NCI-H1105 treated with DMSO at 0.1 percent for 48 hours (cell line): ENCODE measurements around the gene CHCHD1.
A peak's percentile ranks its signal among the peaks of the same experiment; 100 is the strongest.
"Not testable (repeated sequence)": the region's sequence is repeated elsewhere in the genome, so short reads cannot be mapped to it uniquely, and the experiment has no call there.

ENCODE experiments used
- DNase-seq: peaks from one replicate; lab custom pipeline; 2025; lab: John Stamatoyannopoulos, UW

The CHCHD1 gene

GRCh38 chr10:73781879-73782748 lies at the start of gene CHCHD1:
CHCHD1 (plus strand) TSS chr10:73782048; CDS start chr10:73782076, 28 bp downstream.
- peak; percentile 69 for DNase-seq

DNA sequence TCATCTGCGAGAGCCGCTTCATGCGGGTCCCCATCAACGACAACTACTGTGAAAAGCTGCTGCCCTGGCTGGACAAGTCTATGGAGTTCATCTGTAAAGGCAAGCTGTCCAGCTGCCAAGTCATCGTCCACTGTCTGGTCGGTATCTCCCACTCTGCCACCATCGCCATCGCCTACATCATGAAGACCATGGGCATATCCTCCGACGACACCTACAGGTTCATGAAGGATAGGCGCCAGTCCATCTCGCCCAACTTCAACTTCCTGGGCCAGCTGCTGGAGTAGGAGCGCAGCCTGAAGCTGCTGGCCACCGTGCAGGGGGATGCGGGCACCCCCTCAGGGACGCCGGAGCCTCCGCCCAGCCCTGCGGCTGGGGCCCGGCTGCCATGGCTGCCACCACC lies 49.4 kb upstream of the CHCHD1 start:
- no peak for DNase-seq

DNA sequence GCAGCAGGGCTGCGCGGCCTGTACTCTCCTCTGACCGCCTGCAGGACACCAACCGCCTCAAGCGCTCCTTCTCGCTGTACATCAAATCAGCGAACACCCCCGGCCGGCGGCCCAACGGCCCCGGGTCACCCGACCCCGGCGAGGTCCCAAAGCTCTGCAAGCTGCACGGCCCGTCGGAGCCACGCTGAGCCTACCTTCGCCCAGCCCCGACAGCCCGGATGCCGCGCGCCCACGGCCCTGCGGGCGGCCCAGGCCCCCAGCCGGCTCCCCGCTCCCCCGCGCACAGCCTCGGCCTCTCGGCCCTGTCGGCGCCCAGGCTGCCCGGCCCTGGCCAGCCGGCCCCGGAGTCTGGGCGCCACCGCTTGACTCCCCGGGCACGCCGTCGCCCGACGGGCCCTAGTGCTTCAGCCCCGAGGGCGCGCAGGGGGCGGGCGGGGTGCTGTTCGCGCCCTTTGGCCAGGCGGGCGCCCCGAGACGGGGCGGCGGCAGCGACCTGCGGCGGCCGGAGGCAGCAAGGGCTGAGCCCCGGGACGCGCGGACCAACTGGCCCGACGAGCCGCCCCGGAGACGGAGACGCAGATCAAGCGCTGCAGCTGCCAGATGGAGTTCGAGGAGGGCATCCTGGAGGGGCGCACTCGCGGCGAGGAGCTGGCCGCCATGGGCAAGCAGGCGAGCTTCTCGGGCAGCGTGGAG lies 48.8 kb upstream of the CHCHD1 start:
- no peak for DNase-seq

DNA sequence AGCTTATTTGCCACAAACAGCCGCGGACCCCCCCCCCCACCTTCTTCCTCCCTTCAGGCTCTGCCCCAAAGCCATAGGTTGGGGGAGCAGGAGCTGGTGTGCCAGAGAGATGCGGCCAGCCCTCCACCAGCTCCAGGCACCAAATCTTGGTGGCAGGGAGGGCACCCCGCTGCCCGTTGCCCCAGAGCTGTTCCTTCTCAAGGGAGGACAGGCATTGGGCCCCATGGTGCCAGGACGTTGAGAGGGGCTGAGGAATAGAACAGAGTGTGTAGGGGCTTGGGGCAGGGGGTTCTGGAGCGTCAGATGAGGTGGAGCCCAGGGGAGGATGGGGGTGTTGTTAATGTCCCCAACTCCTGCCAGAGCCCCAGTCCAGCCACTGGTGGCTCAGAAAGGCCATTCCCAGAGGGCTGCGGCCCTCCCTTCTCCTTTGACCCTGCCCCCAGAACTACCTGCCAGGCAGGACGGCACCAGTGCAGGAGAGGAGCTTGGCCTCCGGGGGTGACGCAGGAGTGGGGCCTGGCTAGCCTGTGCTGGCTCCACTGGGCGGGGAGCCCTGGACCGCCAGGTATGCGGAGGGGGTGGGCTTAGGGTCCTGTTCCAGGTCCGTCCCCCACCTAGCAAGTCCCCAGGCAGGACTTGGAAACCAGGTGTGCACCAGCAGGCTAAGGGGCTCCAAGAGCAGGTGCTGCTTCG lies 47.7 kb upstream of the CHCHD1 start:
- no peak for DNase-seq

- no peak for DNase-seq
Measured at GRCh38 chr10:73734796-73735305, 47.0 kb upstream of the CHCHD1 start.

- DNase-seq = not testable (repeated sequence)
Measured at GRCh38 chr10:73740501-73741254, 41.2 kb upstream of the CHCHD1 start.

DNA sequence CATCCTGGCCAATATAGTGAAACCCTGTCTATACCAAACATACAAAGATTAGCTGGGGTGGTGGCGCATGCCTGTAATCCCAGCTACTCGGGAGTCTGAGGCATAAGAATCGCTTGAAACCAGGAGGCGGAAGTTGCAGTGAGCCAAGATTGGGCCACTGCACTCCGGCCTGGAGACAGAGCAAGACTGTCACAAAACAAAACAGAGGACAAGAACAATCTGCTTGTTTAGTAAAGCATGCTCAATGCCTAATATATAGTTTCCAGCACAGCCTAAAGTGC lies 39.5 kb upstream of the CHCHD1 start:
- DNase-seq = no peak

DNA sequence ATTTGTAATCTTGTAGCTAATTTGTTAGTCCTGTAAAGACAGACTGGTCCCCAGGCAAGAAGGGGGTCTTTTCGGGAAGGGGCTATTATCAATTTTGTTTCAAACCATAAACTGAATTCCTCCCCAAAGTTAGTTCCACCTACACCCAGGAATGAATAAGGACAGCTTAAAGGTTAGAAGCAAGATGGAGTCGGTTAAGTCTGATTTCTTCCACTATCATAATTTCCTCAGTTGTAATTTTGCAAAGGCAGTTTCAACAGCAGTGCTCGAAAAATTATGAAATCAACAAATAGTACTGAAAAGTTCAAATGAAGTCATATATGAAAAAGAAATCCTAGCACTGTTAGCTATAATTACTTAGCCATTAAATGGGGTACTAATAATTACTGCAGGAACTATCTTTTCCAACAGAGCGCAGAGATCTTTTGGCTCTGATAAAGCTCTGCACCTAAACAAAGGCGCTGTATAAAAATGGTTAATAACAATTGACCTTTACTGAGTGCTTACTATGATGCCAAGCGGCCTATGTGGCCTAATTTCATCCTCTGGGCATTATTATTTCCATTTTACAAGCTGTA lies 38.4 kb upstream of the CHCHD1 start:
- DNase-seq = no peak

- peak; percentile 86 for DNase-seq
Measured at GRCh38 chr10:73743905-73744663, 37.8 kb upstream of the CHCHD1 start, which contains the start of gene SEC24C. SEC24C (plus strand) TSS chr10:73744372; CDS start chr10:73746833, 2,461 bp downstream.

DNA sequence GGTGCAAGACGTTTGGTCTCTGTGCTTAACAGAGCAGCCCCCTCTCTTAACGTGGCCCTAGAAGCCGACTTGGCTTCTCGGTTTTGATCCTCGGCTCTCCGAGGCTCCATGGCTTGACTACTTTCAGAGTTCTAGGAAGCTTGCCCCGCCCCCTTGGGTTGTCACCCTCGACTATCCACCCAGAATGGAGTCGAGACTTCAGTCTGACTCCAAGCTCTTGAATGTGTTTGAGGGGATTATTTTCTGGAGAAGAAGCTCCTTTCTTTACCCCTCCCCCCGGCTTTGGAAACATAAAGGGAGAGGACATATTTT lies 37.2 kb upstream of the CHCHD1 start:
- DNase-seq = no peak

DNA sequence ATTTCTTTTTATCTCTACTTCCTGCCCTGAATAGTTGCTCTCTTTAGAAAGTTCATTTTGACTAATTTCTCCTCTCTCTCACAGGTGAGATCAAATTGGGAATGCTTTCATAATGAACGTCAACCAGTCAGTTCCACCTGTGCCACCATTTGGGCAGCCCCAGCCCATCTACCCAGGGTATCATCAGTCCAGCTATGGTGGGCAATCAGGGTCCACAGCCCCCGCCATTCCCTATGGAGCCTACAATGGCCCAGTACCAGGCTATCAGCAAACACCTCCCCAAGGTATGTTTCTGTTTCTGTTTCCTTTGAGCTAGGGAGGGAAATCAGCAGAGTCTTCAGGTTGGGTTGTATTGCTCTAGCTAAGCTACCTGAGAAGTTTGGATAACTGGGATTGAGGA lies 35.1 kb upstream of the CHCHD1 start:
- no peak for DNase-seq

- DNase-seq = no peak
Measured at GRCh38 chr10:73750819-73751218, 31.0 kb upstream of the CHCHD1 start.

GRCh38 chr10:73756183-73756582 lies 25.7 kb upstream of the CHCHD1 start:
- DNase-seq = no peak

- peak; percentile 78 for DNase-seq
Measured at GRCh38 chr10:73758704-73759511, 22.9 kb upstream of the CHCHD1 start.

DNA sequence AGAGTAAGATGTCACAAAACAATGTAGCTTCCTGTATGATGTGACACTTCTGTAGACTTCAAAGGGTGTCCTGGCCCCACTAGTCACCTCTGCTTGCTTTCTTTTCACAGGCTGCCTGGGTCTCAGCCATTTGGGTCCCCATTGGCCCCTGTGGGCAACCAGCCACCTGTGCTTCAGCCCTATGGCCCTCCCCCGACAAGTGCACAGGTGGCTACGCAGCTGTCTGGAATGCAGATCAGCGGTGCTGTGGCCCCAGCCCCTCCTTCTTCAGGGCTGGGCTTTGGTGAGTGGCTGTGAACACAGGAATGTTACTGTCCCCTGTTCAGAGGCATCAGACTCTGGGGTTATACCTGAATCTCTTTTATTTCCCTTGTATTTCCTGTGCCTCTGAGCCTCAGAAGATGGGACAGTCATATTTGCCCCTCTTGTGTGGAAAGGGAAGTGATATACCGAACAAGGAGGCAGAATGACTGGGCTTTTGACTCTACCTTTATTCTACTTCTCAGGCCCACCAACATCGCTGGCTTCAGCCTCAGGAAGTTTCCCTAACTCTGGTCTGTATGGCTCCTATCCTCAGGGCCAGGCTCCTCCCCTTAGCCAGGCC lies 22.2 kb upstream of the CHCHD1 start:
- peak; percentile 78 for DNase-seq

DNA sequence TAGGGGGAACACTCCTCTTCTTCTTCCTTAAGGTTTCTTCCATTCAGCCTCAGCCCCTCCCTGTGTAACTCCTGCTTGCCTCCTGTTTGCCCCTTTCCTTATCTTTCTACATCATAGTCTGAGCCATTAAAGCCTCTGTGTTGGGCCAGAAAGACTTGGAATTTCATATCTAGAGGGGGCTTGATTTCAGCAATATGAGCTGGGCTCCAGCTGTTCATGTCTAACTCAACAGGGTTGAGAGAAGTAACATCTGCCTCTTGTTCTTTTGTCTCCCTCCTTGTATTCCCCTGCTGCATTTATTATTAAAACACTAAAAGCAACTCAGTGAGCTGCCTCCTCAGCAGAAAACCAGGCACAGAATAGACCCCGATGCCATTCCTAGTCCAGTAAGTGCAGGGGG lies 20.1 kb upstream of the CHCHD1 start:
- no peak for DNase-seq

DNA sequence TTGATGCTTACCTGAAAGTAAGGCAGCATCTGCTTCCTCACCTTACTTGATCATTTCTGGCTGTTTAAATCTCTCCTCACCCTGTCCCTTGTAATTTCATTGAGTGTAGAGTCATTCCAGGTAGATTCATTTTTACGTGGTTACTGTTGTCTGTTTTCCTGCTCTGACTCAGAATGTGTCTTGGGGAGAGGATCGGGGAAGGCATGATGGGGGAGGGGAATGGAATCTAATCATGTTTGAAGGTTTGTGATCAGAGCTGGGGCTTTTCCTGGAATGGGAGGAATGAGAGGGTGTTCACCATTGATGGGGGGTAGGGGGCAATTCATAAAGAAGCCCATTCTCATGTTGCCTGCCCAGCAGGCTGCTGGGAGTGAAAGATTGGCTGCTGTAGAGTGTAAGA lies 18.9 kb upstream of the CHCHD1 start:
- no peak for DNase-seq

GRCh38 chr10:73763343-73763742 lies 18.5 kb upstream of the CHCHD1 start:
- DNase-seq = no peak

- no peak for DNase-seq
Measured at GRCh38 chr10:73765066-73765465, 16.8 kb upstream of the CHCHD1 start.

GRCh38 chr10:73768881-73769280 lies 13.0 kb upstream of the CHCHD1 start:
- no peak for DNase-seq
